HG03139 (cell line): ENCODE data around the gene TUBGCP6.

ENCODE experiments used
- ATAC-seq: cut with Tn5 transposase; IDR thresholded peaks from one replicate; pipeline ENCODE4 v1.9.1; 2021; ENCODE audit not compliant: unreplicated experiment

TUBGCP6 gene

GRCh38 chr22:50251477-50252081 lies 6.8 kb upstream of the TUBGCP6 start:
- ATAC-seq, result no peak

DNA sequence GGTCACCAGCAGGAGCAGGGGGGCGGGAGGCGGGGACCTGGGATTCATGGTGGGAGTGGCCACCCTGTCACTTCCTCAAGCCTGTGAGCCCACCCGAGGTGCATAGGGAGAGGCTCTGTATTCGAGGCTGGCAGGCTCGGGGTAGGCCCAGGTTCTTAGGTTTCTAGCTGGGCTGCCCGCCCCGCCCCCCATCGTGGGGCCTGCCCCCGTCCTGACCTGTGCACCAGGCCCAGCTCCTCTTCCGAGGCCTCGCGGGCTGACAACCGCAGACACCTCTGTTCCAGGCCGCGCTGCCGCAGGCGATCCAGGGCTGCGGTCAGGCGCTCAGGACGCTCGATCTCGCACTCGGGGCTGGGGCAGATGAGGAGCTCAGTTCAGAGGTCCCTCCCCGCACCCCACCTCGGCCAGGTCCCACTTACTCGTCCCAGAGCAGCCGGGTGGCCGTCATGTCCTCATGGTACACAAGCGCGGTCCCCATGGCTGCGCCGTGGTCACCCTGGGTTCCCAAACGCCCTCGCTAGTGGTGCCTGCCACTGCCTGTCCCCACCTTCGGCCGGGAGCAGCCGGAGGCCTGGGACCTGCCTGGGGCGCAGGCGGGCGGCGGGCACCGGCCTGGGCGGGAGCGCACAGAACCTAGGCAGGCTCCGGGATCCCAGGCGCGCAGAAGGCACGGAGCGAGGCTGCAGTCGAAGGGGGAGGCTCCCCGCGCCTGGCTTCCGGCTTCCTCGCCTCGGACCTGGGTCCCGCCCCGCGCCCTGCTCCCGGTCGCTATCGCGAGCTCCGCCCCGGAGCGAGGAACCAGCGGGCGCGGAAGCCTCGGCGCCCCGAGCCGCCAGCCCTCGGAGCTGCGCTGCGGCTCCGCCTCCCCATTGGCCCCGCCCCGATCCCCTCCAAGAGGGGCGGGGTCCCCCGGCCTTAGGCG lies 6.0 kb upstream of the TUBGCP6 start, which contains the start of gene HDAC10:
TSS of gene HDAC10 (minus strand) at position 711 of the 922 bp plus-strand sequence. CDS start at position 478, 233 bp downstream.
- ATAC-seq, result peak; percentile 44

DNA sequence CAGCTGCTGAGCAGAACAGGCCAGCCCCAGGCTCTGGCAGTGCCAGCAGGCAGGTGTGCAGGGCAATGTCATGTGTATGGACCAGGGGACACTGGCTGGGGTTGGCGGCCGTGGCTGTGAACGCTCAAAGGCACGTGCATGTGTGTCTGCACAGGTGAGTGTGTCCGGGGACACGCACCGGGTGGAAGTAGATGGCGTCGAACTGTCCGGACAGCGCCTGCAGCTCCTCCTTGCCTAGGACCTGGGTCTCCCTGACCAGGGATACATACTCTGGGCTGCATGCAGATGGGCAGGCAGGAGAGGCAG lies 5.4 kb upstream of the TUBGCP6 start:
- ATAC-seq, result no peak

- no peak for ATAC-seq
Observed at GRCh38 chr22:50249341-50250248, 4.8 kb upstream of the TUBGCP6 start.

GRCh38 chr22:50248196-50249081 lies 3.6 kb upstream of the TUBGCP6 start:
- no peak for ATAC-seq

GRCh38 chr22:50247748-50248147 lies 2.9 kb upstream of the TUBGCP6 start:
- no peak for ATAC-seq

- ATAC-seq, result no peak
Observed at GRCh38 chr22:50246242-50247175, 1.7 kb upstream of the TUBGCP6 start.

GRCh38 chr22:50245214-50246072 lies 620 bp upstream of the TUBGCP6 start:
- peak; percentile 6 for ATAC-seq

DNA sequence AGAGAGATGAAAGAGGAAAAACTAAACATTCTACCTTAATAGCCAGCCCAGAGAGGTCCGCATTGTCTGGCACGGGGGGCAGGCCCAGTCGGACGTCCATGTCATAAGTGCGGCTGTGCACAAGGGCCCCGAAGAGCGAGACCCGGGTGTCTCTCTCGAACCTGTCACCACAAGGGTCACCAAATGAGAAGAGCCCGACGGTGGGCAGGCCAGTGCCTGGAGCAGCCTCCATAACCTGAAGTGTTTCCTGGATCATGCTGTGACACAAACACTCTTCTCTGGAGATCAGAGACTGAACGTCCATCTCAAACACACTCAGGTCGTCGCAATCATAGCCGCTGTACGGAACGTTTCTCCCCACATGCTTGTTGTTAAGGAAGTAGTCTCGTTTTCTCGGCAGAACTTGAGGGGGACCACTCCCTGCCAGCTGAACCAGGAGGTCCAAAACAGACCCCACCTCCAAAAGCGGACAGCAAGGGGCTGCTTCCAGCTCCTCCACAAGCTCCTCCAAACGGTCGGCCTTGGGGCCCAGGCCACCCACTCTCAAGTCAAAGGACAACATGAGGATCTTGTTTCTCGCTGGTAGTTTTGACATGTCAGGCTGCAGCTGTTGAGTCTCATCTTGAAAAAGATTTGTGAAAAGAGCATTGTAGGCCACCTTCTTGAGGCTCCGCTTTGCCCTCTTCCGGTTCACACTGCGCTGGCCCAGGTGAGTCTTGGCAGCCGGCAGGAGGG lies 971 bp downstream of the TUBGCP6 start:
- peak; percentile 3 for ATAC-seq

DNA sequence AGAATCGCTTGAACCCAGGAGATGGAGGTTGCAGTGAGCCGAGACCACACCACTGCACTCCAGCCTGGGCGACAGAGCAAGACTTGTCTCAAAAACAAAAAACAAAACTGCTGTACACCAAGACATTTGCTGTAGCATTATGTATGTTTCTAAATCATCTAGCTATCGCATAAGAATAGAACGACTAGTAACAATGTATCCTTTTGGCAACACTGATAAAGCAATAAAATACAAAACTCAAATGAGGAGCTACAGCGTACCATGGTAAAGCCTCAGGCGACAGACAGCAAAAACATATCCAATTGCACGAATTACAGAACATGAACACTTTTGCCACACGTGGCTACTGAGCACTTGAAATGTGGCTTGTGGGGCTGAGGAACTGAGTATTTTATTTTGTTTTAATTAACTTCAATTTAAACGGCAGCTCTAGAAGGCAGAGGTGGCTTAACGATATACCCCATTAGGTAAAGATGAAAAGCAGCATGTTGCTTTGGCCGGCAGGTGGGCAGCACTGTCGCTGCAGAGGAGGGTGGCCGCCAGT lies 2.3 kb downstream of the TUBGCP6 start:
- ATAC-seq, result no peak

GRCh38 chr22:50238755-50239154 lies 6.1 kb downstream of the TUBGCP6 start:
- ATAC-seq, result no peak

DNA sequence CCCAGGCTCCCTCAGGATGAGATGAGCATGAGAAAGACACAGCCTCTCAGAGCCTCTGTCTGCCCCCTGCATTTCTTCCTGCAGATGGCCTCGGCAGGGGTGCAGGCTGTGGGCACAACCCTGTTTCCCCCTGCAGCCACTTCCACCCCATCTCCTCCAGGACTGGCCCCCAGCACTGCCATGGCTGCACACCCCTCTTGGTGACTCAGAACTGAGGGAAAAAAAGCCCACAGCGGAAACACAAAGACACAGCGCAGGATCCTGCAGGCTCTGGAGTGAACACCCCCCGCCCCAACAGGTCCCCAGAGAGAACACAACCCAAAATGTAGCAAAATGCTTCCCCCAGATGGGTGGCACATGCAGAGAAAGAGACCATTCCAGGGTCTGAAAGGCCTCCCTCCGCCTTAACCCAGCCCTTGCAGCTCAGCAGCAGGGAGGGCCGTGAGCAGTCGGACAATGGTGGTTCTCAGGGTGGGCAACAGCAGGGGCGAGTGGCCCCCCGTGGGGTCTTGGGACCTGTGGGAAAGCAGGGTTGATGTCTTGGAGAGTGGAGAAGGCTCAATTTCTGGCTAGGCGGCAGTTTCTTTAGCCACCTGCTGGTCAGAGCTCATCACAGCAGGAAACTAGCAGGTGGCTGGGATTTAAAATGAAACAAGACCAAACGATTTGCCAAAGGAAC lies 8.0 kb downstream of the TUBGCP6 start:
- ATAC-seq, result no peak

DNA sequence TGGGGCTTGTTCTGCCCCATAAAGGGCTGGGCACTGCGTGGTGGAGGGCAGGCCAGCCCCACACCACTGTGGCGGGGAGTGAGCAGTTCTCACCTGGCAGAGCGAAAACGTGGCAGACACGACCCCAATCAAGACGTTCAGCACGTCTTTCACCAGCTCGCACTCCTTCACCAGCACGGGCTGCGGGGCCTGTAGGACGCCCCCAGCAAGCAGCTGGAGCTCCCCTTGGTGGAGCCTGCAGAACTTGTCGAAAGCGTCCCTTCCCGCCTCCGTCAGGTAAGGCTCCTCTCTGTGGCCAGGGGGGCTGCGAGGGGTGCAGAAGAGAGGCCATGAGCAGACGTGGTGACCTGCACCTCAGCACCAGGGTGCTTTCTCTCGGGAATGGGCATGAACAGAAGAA lies 11.6 kb downstream of the TUBGCP6 start:
- ATAC-seq, result no peak

DNA sequence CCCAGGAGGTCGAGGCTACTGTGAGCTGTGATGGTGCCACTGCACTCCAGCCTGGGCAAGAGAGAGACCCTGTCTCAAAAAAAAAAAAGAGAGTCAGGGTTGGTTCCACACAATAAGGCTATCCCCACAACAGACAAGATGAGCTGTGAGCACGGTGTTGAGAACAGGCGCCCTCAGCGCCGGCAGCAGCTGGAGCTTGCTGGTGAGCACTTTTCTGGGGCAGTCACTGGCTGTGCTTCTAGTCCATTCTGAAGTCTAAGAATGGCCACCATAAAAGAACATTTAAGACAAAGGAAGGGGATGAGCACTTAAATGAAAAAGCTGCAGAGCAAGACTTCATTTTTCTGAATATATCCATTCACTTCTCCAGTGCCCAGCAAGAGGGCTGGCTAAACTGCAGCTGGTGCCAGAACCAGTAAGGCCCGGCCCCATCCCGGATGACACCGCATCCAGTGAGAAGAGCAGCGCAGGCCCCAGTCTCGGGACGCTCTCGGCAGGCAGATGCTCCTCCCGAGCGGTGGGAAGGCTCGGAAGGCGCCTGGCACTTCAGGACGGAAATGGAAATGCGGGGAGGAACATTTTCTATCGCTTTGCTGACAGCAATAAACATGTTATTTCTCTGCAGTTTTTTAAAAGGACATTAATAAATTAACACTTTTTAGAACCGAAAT lies 12.2 kb downstream of the TUBGCP6 start:
- no peak for ATAC-seq

DNA sequence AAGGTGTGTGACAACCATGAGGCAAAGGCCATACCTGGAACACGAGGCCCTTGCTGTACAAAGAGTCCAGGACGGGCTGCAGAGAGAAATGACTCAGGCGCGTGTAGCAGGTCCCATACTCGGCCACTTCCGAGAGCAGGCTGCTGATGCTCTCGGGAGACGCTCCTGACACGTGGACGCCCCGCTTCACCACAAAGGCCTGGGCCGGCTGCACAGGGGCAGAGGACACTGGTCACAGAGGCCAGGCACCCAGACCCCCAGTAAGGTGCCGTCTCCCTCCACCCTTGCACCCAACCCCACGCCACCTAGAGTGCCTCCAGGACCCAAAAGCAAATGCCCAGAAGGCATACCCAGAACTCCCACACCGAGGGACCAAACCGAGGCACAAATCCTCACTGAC lies 15.5 kb downstream of the TUBGCP6 start:
- no peak for ATAC-seq

GRCh38 chr22:50228366-50228765 lies 16.5 kb downstream of the TUBGCP6 start:
- no peak for ATAC-seq
